HG03439 (cell line): ENCODE data around the gene TDRD9.

ENCODE experiments used
- ATAC-seq: cut with Tn5 transposase; IDR thresholded peaks from one replicate; pipeline ENCODE4 v1.9.1; 2021; ENCODE audit warnings: mild to moderate bottlenecking, moderate library complexity; ENCODE audit not compliant: unreplicated experiment

Gene TDRD9

GRCh38 chr14:104100171-104101085, 172.2 kb downstream of the TDRD9 start:
- no peak for ATAC-seq

- no peak for ATAC-seq
These were observed 172.9 kb downstream of the TDRD9 start for GRCh38 chr14:104101086-104101621.

GRCh38 chr14:104101651-104102281, 173.5 kb downstream of the TDRD9 start:
- no peak for ATAC-seq
